Stomach (tissue), 9 donors: ENCODE results near the gene TMTC2. TPM values are rescaled to one million over a fixed set of nuclear protein-coding genes. Genes with fewer than 3 reads are reported as not detected.

ENCODE experiments used
- DNase-seq, 2 donors: peaks; one replicate each; pipeline versions ENCODE4 v3.0.0 to v3.0.0-alpha.2; 2013 to 2019
- H3K27ac ChIP-seq, 5 donors: fragments of 200-600 bp in 4 of 5; sonication (generic) in 4 of 5; one replicate each; pipeline ENCODE4 v1.5.1; 2013 to 2019; ENCODE audit warnings: mild to moderate bottlenecking in 1 of 5, moderate library complexity in 1 of 5
- H3K27me3 ChIP-seq, 3 donors: fragments of 200-600 bp; sonication (generic); one replicate each; pipeline ENCODE4 v1.5.1; 2017 to 2019; ENCODE audit warnings: mixed run types in 1 of 3
- H3K36me3 ChIP-seq, 4 donors: fragments of 200-600 bp; sonication (generic); 1 replicate in 3 of 4; 2 replicates in 1 of 4; pipeline ENCODE4 v1.5.1; 2016 to 2019
- H3K4me1 ChIP-seq, 4 donors: fragments of 200-600 bp; sonication (generic); one replicate each; pipeline ENCODE4 v1.5.1; 2016 to 2019
- H3K4me3 ChIP-seq, 4 donors: fragments of 200-600 bp; sonication (generic) in 3 of 4; one replicate each; pipeline ENCODE4 v1.5.1; 2016 to 2019; ENCODE audit warnings: mild to moderate bottlenecking in 1 of 4
- H3K9me3 ChIP-seq, 4 donors: fragments of 200-600 bp; sonication (generic); one replicate each; pipeline ENCODE4 v1.5.1; 2016 to 2019
- EP300 ChIP-seq: sonication (generic); formaldehyde crosslinking; IDR thresholded peaks from one replicate; pipeline ENCODE4 v1.6.1; 2017; ENCODE audit warnings: antibody characterized with exemption
- POLR2A ChIP-seq, 4 donors: fragments of 450-650 bp; IDR thresholded peaks; one replicate each; pipeline ENCODE4 v1.6.1; 2016; ENCODE audit warnings: antibody characterized with exemption in 4 of 4, control low read depth in 2 of 4, mild to moderate bottlenecking in 1 of 4, moderate library complexity in 1 of 4
- POLR2AphosphoS5 ChIP-seq, 3 donors: sonication (generic); formaldehyde crosslinking; IDR thresholded peaks; one replicate each; pipeline ENCODE4 v1.6.1; 2016; ENCODE audit warnings: antibody characterized with exemption in 3 of 3
- WGBS, 5 donors: extraction: QIAGEN DNeasy Blood & Tissue Kit in 3 of 5; methylation state at CpG; one replicate each; pipeline versions ENCODE4 v1.1.5 to v1.1.7; 2013 to 2018; 5-methylcytosine and 5-hydroxymethylcytosine counted together
- intact Hi-C: fragments of 100-400 bp; cut with DNase I; formaldehyde crosslinking; loops from one replicate; pipeline ENCODE4 v1.15.1; 2023; ENCODE audit warnings: low total_unique reads
- polyA plus RNA-seq, 3 donors: library from polyadenylated mRNA; stranded (reverse); fragments of 200-250 nt; gene quantifications; one replicate each; pipeline ENCODE4 v1.2.3, GENCODE V29; 2013
- total RNA-seq, 5 donors: library from RNA; depleted of rRNA; stranded (reverse); fragments of >200 nt; gene quantifications; one replicate each; pipeline versions ENCODE4 v1.1.0 to v1.2.3, GENCODE V29; 2014 to 2016
- TF ChIP-seq, protein P1 (sequence below), 7 experiments: fragments of 450-650 bp in 4 of 7; fragments of 200-600 bp in 3 of 7; sonication (generic) in 3 of 7; IDR thresholded peaks; one replicate each; pipeline ENCODE4 v1.5.1; 2016 to 2019; ENCODE audit warnings: antibody characterized with exemption in 7 of 7, control low read depth in 2 of 7, mild to moderate bottlenecking in 1 of 7
- donor health status: healthy with polysubstance abuse.
- donor health status: Bipolar disorder and iron deficiency.
- donor health status: healthy.

Gene TMTC2
- total and polyA plus RNA-seq, 8 donors = 6.1 to 60.0 (median 27.5) TPM

DNA sequence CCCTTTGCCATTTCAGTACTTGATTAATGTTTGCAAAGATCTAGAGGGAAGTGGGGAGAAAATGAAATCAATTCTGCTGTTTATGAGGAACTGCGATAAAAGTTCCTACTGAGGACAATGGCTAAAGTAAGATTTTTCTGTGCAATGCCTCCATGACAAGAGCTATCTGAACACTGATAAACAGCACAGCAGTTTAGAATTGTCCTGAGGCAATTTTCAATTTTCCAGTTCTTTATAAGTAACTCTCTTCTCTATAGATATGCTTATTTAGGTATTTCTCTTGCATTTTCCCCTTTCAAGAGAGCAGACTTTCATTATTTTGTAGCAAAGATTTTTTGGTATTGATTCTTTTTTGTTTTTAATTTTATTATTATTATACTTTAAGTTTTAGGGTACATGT lies 34.6 kb upstream of the TMTC2 start:
- Histone ChIP-seq H3K4me1 (no peaks in the 10 kb centered on the region), H3K27ac (no peak overlapping the region), H3K36me3 (no peaks in the 10 kb centered on the region), H3K9me3 (no peaks in the 10 kb centered on the region), H3K27me3 (no peaks in the 10 kb centered on the region), H3K4me3 (no peak overlapping the region)
- intact Hi-C loops = no loop called here
- TF ChIP-seq, protein P1, sequence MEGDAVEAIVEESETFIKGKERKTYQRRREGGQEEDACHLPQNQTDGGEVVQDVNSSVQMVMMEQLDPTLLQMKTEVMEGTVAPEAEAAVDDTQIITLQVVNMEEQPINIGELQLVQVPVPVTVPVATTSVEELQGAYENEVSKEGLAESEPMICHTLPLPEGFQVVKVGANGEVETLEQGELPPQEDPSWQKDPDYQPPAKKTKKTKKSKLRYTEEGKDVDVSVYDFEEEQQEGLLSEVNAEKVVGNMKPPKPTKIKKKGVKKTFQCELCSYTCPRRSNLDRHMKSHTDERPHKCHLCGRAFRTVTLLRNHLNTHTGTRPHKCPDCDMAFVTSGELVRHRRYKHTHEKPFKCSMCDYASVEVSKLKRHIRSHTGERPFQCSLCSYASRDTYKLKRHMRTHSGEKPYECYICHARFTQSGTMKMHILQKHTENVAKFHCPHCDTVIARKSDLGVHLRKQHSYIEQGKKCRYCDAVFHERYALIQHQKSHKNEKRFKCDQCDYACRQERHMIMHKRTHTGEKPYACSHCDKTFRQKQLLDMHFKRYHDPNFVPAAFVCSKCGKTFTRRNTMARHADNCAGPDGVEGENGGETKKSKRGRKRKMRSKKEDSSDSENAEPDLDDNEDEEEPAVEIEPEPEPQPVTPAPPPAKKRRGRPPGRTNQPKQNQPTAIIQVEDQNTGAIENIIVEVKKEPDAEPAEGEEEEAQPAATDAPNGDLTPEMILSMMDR (IDR thresholded peaks at IDR 0.05) = no peak
- TF ChIP-seq EP300 (no peak), POLR2A (IDR thresholded peaks at IDR 0.05) (no peak), POLR2AphosphoS5 (IDR thresholded peaks at IDR 0.05) (no peak)
- WGBS, 5 donors = 83 to 97% (median 88%) methylated on average over 1 of the region's 1 CpG
- DNase-seq = no peak

DNA sequence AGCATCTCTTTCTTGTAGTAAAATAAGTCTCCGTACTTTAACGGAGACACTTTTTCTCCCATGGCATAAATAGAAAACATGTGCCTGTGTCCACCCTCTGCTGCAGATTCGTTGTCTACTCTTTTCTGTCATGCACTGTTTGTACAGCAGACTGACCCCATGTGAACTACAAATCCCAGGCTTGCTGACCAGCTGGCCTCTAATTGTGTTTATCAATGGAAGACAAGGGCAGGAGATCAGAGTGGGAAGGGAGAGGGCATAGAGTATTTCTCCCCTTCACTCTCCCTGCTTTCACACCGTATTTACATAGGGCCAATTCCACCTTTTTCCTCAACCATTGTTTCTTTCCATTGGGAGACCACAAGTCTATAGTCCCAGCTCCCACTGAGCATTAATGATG lies 31.0 kb upstream of the TMTC2 start:
- 32 to 63% (median 45%) methylated on average over 4 of the region's 4 CpGs for WGBS, 5 donors

DNA sequence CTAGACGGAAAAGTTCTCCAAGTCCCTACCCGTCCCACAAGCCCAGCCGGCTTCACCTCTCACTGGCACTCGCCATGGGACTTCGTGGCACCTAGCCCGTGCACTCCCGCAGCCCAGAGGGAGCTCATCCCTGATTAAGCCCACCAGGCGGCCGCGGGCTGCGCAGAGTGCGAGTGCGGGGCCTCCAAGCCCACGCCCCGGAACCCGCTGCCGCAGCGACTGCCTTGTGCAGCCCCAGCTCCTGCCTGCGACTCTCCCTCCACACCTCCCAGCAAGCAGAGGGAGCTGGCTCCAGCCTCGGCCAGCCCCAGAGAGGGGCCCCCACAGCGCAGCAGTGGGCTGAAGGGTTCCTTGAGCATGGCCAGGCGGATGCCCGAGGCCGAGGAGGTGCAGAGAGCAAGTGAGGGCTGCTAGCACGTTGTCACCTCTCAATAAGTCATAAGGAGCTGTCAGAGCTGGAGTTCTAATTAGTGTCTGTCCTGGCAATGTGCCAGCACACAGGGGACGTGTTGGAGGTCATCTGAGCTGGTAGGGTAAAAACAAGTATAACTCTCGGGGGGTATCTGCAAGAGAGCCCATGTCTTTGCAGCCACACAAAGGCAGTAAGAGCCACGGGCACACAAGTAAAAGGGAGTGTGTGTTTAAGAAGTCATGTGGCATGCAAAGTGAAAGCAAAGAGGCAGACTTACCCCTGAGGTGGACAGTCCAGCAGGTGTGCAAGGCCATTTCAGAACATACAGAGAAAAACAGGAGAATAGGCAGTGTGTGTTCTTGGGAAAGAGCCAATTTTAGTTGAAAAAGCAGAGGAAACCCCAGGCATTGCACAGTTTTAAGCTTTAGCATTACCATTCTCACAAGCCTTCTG lies 27.1 kb upstream of the TMTC2 start:
- intact Hi-C loops = no loop called here
- no peak for TF ChIP-seq EP300
- no peak for TF ChIP-seq POLR2AphosphoS5 (IDR thresholded peaks at IDR 0.05)
- TF ChIP-seq, protein P1 (IDR thresholded peaks at IDR 0.05) = no peak
- TF ChIP-seq POLR2A (IDR thresholded peaks at IDR 0.05) = no peak
- DNase-seq = no peak
- WGBS, 5 donors = 84 to 91% (median 88%) methylated on average over 24 to 28 of the region's 28 CpGs
- Histone ChIP-seq H3K36me3 (no peaks in the 10 kb centered on the region), H3K9me3 (no peaks in the 10 kb centered on the region), H3K27me3 (no peaks in the 10 kb centered on the region), H3K4me3 (no peak overlapping the region), H3K27ac (no peak overlapping the region), H3K4me1 (peaks cover 0 to 19% (median 12%) of the 10 kb centered on the region in 4 donors)

More for the DNA sequence above, 31.0 kb upstream of the TMTC2 start:
- peaks cover 0 to 11% (median 9%) of the 10 kb centered on the region in 4 donors for H3K4me1 ChIP-seq
- H3K4me3 ChIP-seq = no peak overlapping the region
- H3K36me3 ChIP-seq = no peaks in the 10 kb centered on the region
- H3K9me3 ChIP-seq = no peaks in the 10 kb centered on the region
- no peak for DNase-seq
- intact Hi-C loops = no loop called here
- TF ChIP-seq, protein P1 (IDR thresholded peaks at IDR 0.05) = no peak
- no peak for TF ChIP-seq POLR2AphosphoS5 (IDR thresholded peaks at IDR 0.05)
- no peak for TF ChIP-seq EP300
- no peak for TF ChIP-seq POLR2A (IDR thresholded peaks at IDR 0.05)
- no peaks in the 10 kb centered on the region for H3K27me3 ChIP-seq
- no peak overlapping the region for H3K27ac ChIP-seq

DNA sequence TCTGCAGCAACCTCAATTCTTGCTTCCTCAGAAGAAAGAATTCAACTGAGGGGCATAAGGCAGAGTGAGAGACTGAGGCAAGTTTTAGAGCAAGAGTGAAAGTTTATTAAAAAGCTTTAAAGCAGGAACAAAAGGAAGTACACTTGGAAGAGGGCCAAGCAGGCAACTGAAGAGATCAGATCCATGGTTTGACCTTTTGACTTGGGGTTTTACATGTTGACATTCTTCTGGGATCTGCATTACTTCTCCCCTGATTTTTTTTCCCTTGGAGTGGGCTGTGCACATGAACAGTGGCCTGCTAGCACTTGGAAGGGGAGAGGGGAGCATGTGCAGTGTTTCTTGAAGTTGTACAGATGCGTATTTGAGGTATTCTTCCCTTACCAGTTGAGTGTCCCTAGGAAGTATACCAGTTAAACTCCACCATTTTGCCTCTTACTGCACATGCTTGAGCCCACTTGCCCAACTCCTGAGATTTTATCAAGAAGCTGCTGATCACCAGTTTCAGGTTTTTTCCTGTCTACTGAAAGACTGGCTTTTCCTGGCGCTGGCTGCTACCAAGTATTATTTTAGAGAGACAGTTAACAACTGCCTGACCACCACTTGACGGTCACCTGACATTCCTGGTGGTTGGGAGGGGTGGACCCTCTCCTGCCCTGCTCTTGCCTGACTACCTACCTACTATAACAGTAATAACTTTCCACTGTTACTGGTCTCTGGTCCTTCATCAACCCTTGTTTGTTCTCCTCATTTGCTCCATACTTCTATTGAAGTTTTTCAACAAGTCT lies 26.0 kb upstream of the TMTC2 start:
- intact Hi-C loops = no loop called here
- Histone ChIP-seq H3K4me3 (no peak overlapping the region), H3K27ac (no peak overlapping the region), H3K9me3 (no peaks in the 10 kb centered on the region), H3K4me1 (peaks cover 0 to 19% (median 12%) of the 10 kb centered on the region in 4 donors), H3K36me3 (no peaks in the 10 kb centered on the region), H3K27me3 (no peaks in the 10 kb centered on the region)
- WGBS, 5 donors = 87 to 96% (median 94%) methylated on average over 3 of the region's 3 CpGs
- peak in 1 of 2 donors; percentile 8 for DNase-seq
- TF ChIP-seq EP300 = no peak
- TF ChIP-seq POLR2A (IDR thresholded peaks at IDR 0.05) = no peak
